Measurements from ENCODE around the gene OBSCN.

OBSCN gene

DNA sequence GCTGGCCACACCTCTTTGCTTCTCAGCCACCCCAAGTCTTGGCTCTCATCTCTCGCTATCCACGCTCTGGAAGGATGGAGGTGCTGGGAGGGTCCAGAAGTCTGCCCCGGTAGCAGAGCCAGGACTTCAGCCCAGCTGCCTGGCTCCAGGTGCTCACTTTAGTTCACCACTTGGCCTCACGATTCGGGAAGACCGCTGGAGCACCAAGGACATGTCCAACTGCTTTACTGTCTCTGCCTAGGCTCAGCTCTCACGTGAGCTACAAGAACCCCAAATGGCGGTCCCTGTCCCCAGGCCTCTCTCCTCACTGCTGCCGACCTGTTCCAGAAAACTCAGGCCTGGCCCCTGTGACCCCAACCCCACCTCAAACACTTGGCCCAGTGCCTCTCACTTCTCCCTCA lies 195.4 kb downstream of the OBSCN start:
- no peak for DNase-seq (ENCODE audit: low spot score)

DNA sequence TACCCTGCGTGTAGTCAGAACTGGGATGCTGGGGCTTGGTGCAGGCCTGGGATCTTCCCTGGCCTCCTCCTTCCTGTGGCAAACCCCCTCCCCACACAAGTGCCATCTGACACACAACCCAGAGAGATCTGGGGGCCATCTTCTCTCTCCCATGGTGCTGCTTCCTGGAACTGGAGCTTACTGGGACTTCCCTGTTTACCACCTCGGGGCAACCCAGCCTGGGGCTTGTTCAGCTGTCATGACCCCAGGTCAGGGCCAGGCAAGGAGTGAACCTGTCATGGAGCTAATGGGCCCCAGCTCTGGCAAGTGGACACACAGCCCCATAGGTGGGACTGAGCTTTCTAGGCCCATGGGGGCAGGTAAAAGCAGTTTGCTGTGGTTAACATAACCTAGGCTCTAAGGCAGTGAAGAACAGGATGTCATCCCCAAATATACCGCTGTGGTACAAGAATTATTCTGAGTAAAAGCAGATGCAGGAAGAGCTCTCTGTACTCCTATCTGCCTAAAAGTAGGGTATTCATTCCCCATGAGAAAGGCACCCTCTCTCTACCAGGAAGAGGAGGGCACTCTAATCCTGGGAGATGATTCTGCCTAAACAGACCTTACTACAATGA lies 196.4 kb downstream of the OBSCN start:
- no peak for DNase-seq (ENCODE audit: low spot score)

DNA sequence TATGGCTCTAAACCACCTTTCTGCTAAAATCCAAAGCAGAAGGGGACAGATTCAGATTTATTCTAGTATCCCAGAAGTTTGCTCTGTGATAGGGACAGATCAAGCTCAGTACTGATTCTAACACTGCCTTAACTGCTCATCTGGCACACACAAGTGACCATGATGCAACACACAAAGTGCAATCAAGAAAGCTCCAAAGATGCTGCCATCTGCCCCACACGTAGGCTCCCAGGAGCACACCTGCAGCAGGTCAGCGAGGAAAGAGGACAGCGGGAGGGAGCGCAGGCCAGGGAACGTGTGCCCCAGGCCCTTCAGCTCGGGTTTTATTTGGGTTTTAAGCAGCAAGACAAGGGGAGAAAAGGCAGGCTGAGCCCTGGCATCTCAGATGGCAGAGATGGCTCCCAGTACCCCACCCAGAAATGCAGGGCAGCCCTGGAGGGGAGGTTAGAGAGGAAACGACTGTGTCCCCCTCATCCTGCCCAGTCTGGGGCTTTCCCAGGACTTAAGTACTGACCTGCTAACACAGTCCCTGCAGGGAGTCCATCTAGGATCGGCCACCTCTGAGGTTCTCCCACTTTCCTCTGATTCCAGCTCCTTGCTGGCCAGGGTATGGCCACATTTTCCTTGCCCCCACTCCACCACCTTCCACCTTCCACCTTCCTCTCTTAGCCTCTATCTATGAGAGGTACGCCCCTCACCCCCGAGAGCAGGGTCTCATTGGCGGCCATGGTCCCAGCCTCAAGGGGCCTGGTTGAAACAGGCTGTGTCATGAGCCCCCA lies 197.5 kb downstream of the OBSCN start:
- peak; percentile 25 for DNase-seq (ENCODE audit: low spot score)

DNA sequence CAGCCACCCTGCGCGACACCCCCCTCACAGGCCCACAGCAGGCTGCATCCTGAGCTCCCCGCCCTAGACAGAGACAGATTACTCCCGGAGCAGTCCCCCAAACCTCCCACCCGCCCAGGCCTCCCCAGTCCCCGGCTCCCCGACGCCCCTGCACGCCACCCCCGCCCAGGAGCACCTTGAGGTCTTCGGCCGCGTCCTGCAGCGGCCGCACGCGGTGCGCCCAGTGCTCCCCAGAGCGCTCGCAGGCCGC lies 198.1 kb downstream of the OBSCN start:
- no peak for DNase-seq (ENCODE audit: low spot score)

DNA sequence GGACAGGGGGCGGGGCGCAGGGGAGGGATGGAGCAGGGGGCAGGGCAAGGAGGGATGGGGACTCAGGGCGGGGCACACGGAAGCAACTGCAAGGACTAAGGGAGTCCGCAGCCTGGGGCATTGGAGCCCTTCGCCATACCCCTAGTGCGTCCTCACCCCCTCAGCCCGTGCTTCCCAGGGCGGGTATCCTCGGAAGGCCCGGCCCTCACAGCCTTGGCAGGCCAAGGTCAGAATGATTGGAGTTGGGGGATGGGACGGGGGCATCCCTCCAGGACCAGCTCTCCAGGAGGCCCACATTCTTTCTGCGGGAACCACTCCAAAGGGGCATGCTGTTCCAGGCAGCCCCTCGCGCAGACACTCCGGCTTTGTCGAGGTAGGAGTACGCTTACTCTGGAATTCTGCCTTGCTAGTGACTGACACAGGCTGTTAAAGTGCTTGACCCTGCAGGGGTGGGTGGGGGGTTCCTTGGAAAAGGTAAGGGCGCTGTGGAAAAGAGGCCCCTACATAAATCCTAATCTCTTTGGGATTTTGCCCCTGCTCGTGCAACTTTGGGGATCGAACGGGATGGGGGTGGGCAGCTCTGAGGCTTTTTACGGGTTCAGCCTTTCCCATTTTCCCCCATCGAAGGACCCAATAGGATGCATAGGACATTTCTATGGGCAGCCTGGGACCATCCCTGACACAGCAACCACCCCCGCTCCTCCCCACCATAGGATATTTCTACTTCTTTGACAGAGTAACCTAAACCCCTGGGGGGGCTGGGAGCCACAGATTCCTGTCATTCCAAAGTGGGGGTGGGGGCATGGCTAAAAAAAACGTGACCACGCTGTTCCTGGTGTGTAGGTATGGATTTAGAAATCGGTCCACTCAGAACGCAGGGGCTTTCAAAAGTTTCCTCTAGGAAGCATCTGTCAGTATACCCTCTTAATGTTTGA lies 199.5 kb downstream of the OBSCN start:
- no peak for DNase-seq (ENCODE audit: low spot score)

DNA sequence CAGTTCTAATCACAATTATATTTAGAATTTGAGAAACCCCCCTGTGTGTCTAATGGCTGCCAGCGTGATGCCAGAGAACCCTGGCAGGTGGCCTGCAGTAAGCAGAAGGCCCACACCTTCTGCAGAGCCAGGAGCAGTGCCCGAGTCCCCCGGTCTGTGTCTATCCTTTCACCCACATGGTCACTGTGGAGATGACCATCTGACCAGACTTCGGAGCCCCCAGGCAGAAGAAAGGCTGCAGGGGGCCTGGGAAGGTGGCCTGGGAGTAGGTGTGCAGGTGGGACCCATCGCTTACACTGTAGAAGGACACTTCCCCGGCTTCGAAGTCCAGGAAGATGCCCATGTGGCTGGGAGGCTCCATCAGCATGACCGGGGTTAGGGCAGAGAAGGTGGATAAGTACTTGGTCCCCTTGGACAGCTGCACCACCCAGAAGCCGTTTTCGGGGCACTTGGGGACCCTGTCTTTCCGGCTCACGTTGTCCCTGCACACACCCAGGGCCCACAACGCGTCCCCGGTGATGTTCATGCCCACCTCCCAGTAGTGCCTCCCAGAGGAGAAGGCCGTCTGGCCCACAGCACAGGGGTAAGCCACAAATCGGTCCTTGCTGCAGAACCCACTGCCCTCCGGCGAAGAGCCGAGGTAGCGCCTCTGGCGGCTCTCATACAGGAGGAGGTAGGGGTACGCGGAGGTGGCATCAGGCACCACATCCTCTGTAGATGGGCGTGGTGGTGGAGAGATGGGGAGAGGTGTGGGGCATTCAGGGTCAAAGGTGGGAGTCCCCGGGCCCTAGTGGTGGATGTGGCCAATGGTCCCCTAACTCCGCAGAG lies 200.4 kb downstream of the OBSCN start:
- DNase-seq (ENCODE audit: low spot score) = no peak

DNA sequence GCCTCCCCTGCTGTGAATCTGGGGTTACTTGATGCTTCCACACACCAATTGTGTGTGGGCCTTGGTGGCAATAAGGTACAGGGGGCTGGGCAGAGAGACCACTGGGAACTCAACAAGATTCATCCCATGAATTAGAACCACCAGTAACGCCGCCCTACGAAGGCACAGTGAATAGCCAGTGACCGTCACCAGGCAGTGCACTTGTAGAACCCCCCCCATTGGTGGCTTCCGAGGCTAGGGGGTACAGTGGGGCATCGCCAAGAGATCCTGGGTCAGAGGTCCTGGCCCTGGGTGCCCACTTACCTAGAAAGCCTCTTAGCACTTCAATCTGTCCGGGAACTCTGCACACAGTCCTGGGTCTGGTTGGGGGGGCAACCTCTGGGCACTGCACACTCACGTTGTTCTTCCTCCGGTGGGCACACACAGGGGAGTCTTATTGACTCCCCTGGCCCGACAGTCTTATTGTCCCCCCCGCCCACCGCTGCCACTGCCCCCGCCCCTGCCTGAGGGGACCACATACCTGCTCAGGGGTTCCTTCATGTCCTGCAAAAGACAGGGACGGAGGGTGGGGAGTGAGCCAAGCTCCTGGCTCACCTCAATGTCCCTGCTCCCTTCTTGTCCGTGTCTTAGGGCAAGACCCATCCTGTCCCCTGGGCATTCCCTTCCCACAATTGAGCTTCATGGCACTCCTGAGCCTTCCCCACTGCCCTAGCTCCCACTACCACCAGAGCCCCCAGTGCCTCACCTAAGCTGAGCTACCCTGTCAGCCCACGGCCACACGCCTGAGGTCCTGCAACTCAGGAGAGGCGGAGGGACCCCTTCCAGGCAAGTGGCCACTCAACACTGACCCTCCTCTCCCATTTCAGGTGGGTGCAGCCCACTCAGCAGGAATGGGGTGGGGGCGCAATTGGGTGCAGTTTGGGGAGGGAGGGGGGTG lies 201.3 kb downstream of the OBSCN start:
- no peak for DNase-seq (ENCODE audit: low spot score)

DNA sequence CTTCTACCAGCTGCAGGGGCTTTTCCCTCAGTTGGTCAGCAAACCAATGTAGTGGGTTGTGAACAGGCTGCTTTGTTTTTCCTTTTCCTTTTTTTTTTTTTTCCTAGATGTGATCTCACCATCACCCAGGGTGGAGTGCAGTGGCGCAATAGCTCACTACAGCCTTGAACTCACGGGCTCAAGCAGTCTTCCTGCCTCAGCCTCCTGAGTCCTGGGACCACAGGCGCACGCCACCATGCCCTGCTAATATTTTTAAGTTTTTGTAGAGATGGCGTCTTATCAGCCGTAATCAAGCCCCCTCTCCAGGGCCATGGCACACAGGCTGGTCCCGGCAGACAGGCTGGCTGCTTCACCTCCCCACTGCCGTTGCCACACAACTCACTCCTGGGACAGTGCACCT lies 202.2 kb downstream of the OBSCN start:
- DNase-seq (ENCODE audit: low spot score) = no peak

DNA sequence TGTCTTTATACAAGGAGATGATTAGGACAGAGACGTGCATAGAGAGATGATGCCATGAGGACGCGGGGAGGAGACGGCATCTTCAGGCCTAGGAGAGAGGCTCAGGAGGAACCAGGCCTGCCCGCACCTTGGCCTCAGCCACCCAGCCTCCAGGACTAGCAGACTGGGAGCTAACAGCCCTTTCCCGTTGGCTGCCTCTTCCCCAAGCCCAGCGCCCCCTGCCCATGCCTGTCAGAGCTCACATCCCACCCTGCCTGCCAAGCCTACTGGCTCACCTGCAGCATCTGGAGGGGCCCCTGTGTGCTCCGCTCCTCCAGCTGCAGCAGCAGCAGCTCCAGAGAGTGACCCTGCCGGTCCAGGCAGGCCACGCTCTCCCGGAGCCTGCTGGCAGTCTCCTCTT lies 202.8 kb downstream of the OBSCN start:
- no peak for DNase-seq (ENCODE audit: low spot score)

DNA sequence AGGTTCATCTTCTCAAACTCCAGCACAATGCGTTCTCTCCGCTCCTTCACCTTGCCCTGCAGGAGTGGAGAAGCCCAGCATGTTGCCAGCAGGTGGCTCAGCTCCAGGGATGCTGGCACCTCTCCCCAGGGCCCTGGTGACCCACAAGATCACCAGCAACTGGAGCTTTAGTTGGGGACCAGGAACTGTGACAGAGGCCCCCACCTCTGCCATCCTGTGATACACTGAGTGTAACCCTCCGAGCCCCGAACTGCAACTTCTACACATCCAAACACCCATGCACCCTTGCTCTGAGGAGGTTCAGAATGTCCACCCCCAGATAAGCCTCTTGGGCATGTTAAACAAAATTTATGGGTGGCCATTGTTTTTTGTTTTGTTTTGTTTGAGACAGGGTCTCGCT lies 203.3 kb downstream of the OBSCN start:
- no peak for DNase-seq (ENCODE audit: low spot score)

DNA sequence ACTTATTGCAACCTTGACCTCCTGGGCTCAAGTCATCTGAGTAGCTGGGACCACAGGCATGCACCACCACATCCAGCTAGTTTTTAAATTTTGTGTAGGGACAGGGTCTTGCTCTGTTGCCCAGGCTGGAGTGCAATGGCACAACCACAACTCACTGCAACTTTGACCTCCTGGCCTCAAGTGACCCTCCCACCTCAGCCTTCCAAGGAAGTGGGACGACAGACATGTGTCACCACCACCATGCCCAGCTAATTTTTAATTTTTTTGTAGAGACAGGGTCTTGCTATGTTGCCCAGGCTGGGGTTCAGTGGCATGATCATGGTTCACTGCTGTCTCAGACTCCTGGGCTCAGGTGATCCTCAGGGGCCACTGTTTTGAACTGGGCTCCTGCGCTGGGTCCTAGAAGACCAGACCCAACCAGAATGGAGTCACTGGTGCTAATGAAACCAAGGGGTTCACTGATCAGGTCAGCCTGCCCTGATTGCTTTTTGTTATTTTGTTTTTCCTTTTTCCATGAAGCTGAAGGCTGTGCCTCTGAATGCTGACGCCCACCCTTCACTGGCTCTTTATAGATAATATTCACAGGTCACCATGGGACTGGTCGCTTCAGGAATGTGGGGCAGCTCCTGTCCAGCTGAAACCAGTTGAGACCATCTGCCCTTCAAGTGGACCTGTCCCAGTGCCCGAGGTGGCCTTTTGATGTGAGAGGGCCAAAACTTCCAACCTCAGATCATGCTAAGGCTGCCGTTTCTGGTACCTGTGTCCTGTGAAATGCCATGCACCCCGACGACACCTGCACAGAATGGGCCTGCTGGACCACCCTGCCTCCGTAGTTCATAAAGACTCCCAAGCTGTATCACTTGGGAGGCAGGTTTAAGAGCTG lies 203.9 kb downstream of the OBSCN start:
- no peak for DNase-seq (ENCODE audit: low spot score)

DNA sequence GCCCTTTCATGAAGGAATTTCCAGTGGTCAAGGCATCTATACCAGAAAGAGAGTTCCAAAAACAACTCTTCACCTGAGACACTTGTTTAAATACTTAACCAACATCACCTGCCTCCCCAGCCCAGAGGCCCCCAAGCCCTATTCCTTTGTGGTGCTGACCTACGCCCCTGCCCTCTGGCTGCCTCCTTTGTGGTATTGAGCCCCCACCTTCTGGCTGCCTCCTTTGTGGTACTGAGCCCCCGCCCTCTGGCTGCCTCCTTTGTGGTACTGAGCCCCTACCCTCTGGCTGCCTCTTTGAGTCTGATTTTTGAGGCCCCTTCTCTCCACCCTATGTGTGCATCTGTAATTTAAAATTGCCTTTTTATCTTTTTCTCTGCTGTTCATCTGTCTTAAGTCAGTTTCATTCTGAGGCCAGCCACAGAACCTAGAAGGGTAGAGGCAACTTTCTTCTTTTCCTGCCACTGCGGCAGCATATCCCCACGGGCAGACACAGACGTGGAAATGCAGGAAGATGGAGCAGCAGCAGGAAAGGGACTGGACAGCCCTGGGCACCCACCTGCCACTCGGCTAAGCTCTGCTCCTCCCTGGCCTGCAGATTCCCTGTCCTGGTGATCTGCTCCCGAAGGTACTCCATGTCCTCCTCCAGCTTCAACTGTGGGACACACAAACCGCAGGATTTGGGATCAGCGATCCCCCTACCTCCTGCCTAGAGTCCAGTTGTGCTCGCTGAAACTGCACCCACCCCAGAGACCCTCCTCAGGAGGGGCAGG lies 205.6 kb downstream of the OBSCN start:
- no peak for DNase-seq (ENCODE audit: low spot score)

DNA sequence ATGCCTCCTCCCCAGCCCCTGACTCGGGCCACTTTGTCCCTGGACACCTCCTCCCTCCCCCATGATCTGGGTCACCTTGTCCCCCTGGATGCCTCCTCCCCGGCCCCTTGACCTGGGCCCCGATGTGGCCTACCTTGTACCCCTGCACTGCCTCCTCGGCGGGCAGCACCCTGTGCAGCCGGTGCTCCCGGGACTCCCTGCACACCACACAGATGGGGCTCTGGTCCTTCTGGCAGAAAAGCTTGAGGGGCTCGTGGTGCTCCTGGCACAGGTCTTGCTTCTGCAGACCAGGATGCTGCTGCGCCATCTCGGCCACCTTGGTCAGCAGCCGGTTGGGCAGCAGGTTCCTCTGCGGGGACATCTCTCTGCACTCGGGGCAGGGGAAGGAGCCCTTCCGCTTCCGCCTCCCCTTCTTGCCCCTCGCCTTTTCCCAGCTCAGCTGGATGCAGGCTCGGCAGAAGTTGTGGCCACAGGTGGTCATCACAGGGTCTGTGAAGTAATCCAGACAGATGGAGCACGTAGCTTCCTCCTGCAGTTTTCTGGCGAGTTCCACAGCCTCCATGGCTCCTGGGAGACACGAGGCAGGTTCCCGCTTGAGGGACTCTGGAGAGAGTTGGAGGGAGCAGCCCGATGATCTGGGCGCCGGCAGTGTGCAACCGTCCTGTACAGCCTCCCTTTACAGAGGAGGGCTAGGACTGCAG lies 206.8 kb downstream of the OBSCN start:
- no peak for DNase-seq (ENCODE audit: low spot score)

DNA sequence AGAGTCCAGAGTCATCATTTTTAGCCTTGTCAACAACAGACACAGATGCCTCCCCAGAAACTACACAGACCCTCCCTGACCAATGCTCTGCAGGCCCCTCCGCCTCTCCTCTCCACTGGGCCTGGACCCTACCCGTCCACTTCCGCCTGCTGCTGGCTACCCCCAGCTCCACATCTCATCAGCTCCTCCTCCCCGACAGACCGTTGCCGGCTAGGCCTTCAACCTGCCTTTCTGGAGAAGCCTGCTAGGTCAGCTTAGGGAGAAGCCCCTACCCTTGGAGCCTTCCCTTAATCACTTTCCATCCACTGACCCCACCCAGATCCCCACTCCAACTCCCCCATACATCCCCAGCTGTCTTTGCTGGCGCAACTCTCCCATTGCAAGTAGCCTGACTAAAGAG lies 207.4 kb downstream of the OBSCN start:
- no peak for DNase-seq (ENCODE audit: low spot score)

DNA sequence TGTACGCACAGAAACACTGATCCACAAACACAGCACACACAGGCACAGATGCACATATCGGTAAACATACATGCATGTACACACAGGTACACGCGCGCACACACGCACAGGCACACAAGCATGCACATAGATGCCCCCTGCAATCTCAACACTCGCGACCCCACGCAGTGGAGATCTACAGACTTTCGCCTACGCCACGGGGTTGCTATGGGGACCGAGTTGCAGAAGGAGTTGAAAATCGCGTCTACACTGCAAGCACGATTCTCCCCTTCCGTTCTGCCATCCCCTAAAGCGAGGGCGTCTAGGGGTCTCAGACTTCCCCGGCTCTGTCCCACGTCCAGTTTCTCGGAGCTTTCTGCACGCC lies 208.0 kb downstream of the OBSCN start:
- DNase-seq (ENCODE audit: low spot score) = no peak

DNA sequence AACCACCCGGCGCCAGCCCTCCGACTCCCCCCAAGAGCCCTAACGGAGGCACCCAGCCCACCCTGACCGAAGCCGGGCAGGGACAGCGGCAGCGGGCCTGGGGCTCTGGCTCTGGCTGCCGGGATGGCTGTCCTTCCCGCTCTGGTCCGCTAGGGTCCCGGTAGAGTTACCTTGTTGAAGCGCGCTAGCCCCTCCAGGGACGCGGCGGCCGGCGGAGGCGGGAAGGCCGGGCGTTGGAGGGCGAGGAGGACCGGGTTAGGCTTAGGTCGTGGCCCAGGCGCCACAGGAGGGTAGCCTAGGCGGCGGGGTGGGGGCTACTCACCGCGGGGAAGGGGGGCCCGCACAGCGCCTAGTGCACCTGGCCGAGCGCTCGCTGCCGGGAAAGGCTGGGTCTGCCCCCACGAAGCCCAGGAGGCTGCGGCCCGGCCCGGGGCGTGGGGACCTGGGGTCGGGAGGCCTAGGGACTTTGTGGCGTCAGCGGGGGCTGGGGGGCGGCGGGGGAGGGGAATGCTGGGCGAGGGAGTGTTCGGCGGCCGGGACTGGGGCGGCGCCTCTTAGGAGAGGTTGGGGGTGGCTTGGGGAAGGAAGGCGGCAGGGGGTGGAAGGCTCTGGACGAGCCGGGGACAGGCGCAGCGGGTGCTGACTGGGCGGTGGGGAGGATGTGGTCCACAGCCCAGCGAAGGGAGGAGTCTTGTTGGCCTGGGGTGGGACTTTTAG lies 208.5 kb downstream of the OBSCN start, which contains the start of gene TRIM17:
Gene TRIM17 (minus strand): TSS at position 645 of the 717 bp plus-strand sequence. CDS start 1,789 bp downstream, outside the sequence.
- no peak for DNase-seq (ENCODE audit: low spot score)

DNA sequence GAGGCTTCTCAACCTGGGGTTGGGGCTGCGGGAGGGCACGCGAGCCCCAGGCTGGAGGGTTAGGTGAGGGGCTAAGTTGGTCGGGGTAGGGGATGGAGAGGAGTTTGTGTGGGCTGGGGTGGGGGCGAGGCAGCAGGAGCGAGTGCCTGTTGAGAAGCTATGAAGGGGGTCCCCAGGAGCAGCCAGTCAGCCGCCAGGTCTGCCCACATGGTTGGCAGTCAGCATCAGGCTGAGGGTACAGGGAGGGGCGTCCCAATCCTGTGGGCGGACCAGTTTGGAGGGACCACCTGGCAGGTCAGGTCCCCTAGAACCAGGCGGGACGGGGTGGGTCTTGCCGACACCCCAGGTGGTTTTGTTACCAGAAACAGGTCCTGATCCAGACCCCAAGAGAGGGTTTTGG lies 209.2 kb downstream of the OBSCN start:
- no peak for DNase-seq (ENCODE audit: low spot score)

Data from RKO (cell line).